Cardiac fibroblast (primary cell): ENCODE results near the gene IFRD1.

Source experiments
- DNase-seq, 2 donors: peaks; one replicate each; pipeline versions ENCODE4 v3.0.0 to v3.0.0-alpha.2; 2010; ENCODE audit warnings: low read depth in 2 of 2
- H3K4me3 ChIP-seq, 2 donors: replicated peaks in 1 of 2; 1 replicate in 1 of 2; 2 replicates in 1 of 2; pipeline ENCODE4 v1.5.1; 2011; ENCODE audit warnings: low read depth in 2 of 2, low read length in 2 of 2, mild to moderate bottlenecking in 2 of 2, moderate library complexity in 1 of 2
- CTCF ChIP-seq: IDR thresholded peaks from one replicate; pipeline ENCODE4 v1.5.1; 2011; ENCODE audit warnings: low read depth, mild to moderate bottlenecking, low read length, inconsistent platforms

IFRD1 gene

GRCh38 chr7:112521942-112522341 is 71.7 kb downstream of the IFRD1 start:
- TF ChIP-seq CTCF: no peak
- H3K4me3 ChIP-seq: no peak overlapping the region
- no peak for DNase-seq

GRCh38 chr7:112523871-112524270 is 73.6 kb downstream of the IFRD1 start:
- no peak overlapping the region for H3K4me3 ChIP-seq
- DNase-seq: no peak
- TF ChIP-seq CTCF: no peak
